H1 (cell line): ENCODE data around the gene PLVAP. TPM values are rescaled to one million over a fixed set of nuclear protein-coding genes. Genes with fewer than 3 reads are reported as not detected.

Experiments used
- CTCF ChIA-PET: fragments of 300-600 bp; sonication (Branson Sonifier 250); formaldehyde crosslinking; loops from one replicate; lab custom pipeline; 2021; ENCODE audit not compliant: partially characterized antibody; lab: Charles Lee
- POLR2A ChIA-PET: fragments of 300-600 bp; sonication (Branson Sonifier 250); formaldehyde crosslinking; loops from one replicate; lab custom pipeline; 2021; ENCODE audit warnings: inconsistent platforms; ENCODE audit not compliant: partially characterized antibody; lab: Charles Lee
- DNase-seq, 2 experiments: peaks; one replicate each; pipeline versions ENCODE4 v3.0.0 to v3.0.0-alpha.2; 2010 to 2022; ENCODE audit warnings: low spot score in 2 of 2, low read depth in 1 of 2, mixed read lengths in 1 of 2
- FAIRE-seq: peaks from 2 replicates; lab custom pipeline; 2011; peaks lifted over from hg19 to GRCh38; lab: Jason Lieb, UNC
- H2AFZ ChIP-seq: 2 replicates; pipeline ENCODE4 v1.8.1; 2012; ENCODE audit warnings: low read length, inconsistent platforms
- H2AK5ac ChIP-seq: 2 replicates; pipeline ENCODE4 v1.6.1; 2013; ENCODE audit warnings: low read depth, low read length
- H2BK120ac ChIP-seq: replicated peaks from 2 replicates; pipeline ENCODE3; 2013; ENCODE audit warnings: low read depth, low read length, inconsistent platforms
- H2BK12ac ChIP-seq: 2 replicates; pipeline ENCODE4 v1.6.1; 2013; ENCODE audit warnings: low read depth, low read length
- H2BK15ac ChIP-seq: 2 replicates; pipeline ENCODE4 v1.6.1; 2013; ENCODE audit warnings: low read length
- H2BK20ac ChIP-seq: 2 replicates; pipeline ENCODE4 v1.6.1; 2013; ENCODE audit warnings: low read length
- H2BK5ac ChIP-seq: 2 replicates; pipeline ENCODE4 v1.6.1; 2013; ENCODE audit warnings: low read depth, low read length
- H3K14ac ChIP-seq: 2 replicates; pipeline ENCODE4 v1.6.1; 2013; ENCODE audit warnings: inconsistent platforms; ENCODE audit not compliant: insufficient read length
- H3K18ac ChIP-seq: 2 replicates; pipeline ENCODE4 v1.6.1; 2013; ENCODE audit warnings: low read length; ENCODE audit errors: extremely low read depth
- H3K23ac ChIP-seq: 2 replicates; pipeline ENCODE4 v1.6.1; 2013; ENCODE audit warnings: inconsistent platforms; ENCODE audit not compliant: insufficient read length
- H3K23me2 ChIP-seq: 2 replicates; pipeline ENCODE4 v1.6.1; 2013; ENCODE audit warnings: low read depth, low read length
- H3K27ac ChIP-seq: 2 replicates; pipeline ENCODE4 v1.6.1; 2011; ENCODE audit warnings: low read depth, low read length, inconsistent platforms
- H3K27me3 ChIP-seq, 4 experiments: replicated peaks in 1 of 4; 1 replicate in 1 of 4; 2 replicates in 3 of 4; pipeline versions ENCODE4 v1.6.1 to v1.8.1; 2011 to 2013; ENCODE audit warnings: low read length in 3 of 4, mild to moderate bottlenecking in 3 of 4, inconsistent platforms in 2 of 4, mixed read lengths in 2 of 4, moderate library complexity in 1 of 4; ENCODE audit not compliant: control insufficient read depth in 3 of 4, insufficient read depth in 3 of 4; ENCODE audit errors: extremely low read depth in 1 of 4
- H3K36me3 ChIP-seq, 4 experiments: 2 replicates each; pipeline versions ENCODE4 v1.6.1 to v1.8.1; 2011 to 2013; ENCODE audit warnings: mild to moderate bottlenecking in 4 of 4, low read length in 3 of 4, moderate library complexity in 2 of 4, control low read depth in 1 of 4, inconsistent platforms in 1 of 4; ENCODE audit not compliant: insufficient read depth in 4 of 4, control insufficient read depth in 2 of 4
- H3K4ac ChIP-seq: replicated peaks from 2 replicates; pipeline ENCODE3; 2013; ENCODE audit warnings: low read length, low read depth, mixed read lengths, inconsistent platforms; ENCODE audit not compliant: insufficient read length
- H3K4me1 ChIP-seq, 4 experiments: replicated peaks in 1 of 4; 1 replicate in 1 of 4; 2 replicates in 3 of 4; pipeline versions ENCODE4 v1.6.1 to v1.8.1; 2011 to 2013; ENCODE audit warnings: low read length in 3 of 4, inconsistent platforms in 2 of 4, mixed read lengths in 1 of 4; ENCODE audit not compliant: insufficient read depth in 4 of 4, control insufficient read depth in 3 of 4
- H3K4me2 ChIP-seq, 2 experiments: 2 replicates each; pipeline versions ENCODE4 v1.6.1 to v1.8.1; 2011 to 2013; ENCODE audit warnings: low read depth in 2 of 2, low read length in 2 of 2, control low read depth in 1 of 2, inconsistent platforms in 1 of 2, mild to moderate bottlenecking in 1 of 2; ENCODE audit not compliant: insufficient read depth in 1 of 2
- H3K4me3 ChIP-seq, 4 experiments: fragments of 200-600, 300-600 bp in 1 of 4; sonication (generic), shearing (Covaris generic), sonication (Bioruptor Twin) in 1 of 4; 2 replicates each; pipeline versions ENCODE4 v1.5.1 to v1.8.1; 2011 to 2016; ENCODE audit warnings: low read length in 4 of 4, low read depth in 3 of 4, control low read depth in 2 of 4, inconsistent platforms in 2 of 4, mild to moderate bottlenecking in 2 of 4, mixed read lengths in 1 of 4, moderate library complexity in 1 of 4; ENCODE audit not compliant: insufficient read depth in 2 of 4; ENCODE audit errors: extremely low read depth in 1 of 4
- H3K56ac ChIP-seq: replicated peaks from 2 replicates; pipeline ENCODE3; 2013; ENCODE audit warnings: low read depth, mild to moderate bottlenecking, mixed read lengths, low read length, inconsistent platforms; ENCODE audit not compliant: insufficient read length
- H3K79me1 ChIP-seq: 2 replicates; pipeline ENCODE4 v1.6.1; 2013; ENCODE audit warnings: low read depth, low read length, control low read depth
- H3K79me2 ChIP-seq, 2 experiments: 2 replicates each; pipeline versions ENCODE4 v1.6.1 to v1.8.1; 2012 to 2013; ENCODE audit warnings: low read length in 2 of 2, mild to moderate bottlenecking in 2 of 2, inconsistent platforms in 1 of 2; ENCODE audit not compliant: insufficient read depth in 2 of 2, control insufficient read depth in 1 of 2
- H3K9ac ChIP-seq, 4 experiments: replicated peaks in 1 of 4; 1 replicate in 1 of 4; 2 replicates in 3 of 4; pipeline versions ENCODE4 v1.6.1 to v1.8.1; 2011 to 2013; ENCODE audit warnings: low read depth in 3 of 4, low read length in 3 of 4, control low read depth in 2 of 4, mild to moderate bottlenecking in 2 of 4, moderate library complexity in 2 of 4, inconsistent platforms in 1 of 4; ENCODE audit errors: extremely low read depth in 1 of 4
- H3K9me3 ChIP-seq, 2 experiments: 2 replicates each; pipeline versions ENCODE4 v1.6.1 to v1.8.1; 2012 to 2013; ENCODE audit warnings: mild to moderate bottlenecking in 2 of 2, moderate library complexity in 2 of 2, control low read depth in 1 of 2, inconsistent platforms in 1 of 2, low read depth in 1 of 2, low read length in 1 of 2, mixed read lengths in 1 of 2; ENCODE audit not compliant: insufficient read depth in 2 of 2
- H4K20me1 ChIP-seq, 2 experiments: replicated peaks in 1 of 2; 2 replicates each; pipeline versions ENCODE3 to v1.8.1; 2011 to 2013; ENCODE audit warnings: inconsistent platforms in 2 of 2, low read length in 2 of 2, mild to moderate bottlenecking in 1 of 2; ENCODE audit not compliant: insufficient read depth in 2 of 2, control insufficient read depth in 1 of 2
- H4K5ac ChIP-seq: 2 replicates; pipeline ENCODE4 v1.6.1; 2013; ENCODE audit warnings: low read length, low read depth, mixed read lengths, inconsistent platforms; ENCODE audit not compliant: insufficient read length
- H4K8ac ChIP-seq: 2 replicates; pipeline ENCODE4 v1.8.0; 2013; ENCODE audit warnings: mild to moderate bottlenecking, moderate library complexity, low read length, inconsistent platforms; ENCODE audit not compliant: insufficient read depth; ENCODE audit errors: extremely low read depth
- H4K91ac ChIP-seq: replicated peaks from 2 replicates; pipeline ENCODE3; 2013; ENCODE audit warnings: low read length, mixed read lengths, inconsistent platforms; ENCODE audit not compliant: insufficient read length
- GABPA ChIP-seq: IDR thresholded peaks from 2 replicates; pipeline ENCODE4 v1.6.1; 2011; ENCODE audit warnings: mild to moderate bottlenecking, low read length, moderate library complexity, borderline replicate concordance; ENCODE audit not compliant: insufficient read depth
- KDM1A ChIP-seq: fragments of 200-600, 300-600 bp; sonication (generic); IDR thresholded peaks from 2 replicates; pipeline ENCODE4 v1.7.1; 2016; ENCODE audit warnings: mild to moderate bottlenecking, low read length, borderline replicate concordance
- MAFK ChIP-seq: IDR thresholded peaks from 2 replicates; pipeline ENCODE4 v1.6.1; 2012; ENCODE audit warnings: low read depth, mild to moderate bottlenecking, improper control_type of control experiment, low read length
- NANOG ChIP-seq: IDR thresholded peaks from 2 replicates; pipeline ENCODE4 v1.6.1; 2011; ENCODE audit warnings: low read length, low read depth, mild to moderate bottlenecking, inconsistent platforms; ENCODE audit not compliant: insufficient read depth, poor library complexity, severe bottlenecking
- POU5F1 ChIP-seq: IDR thresholded peaks from 2 replicates; pipeline ENCODE4 v1.6.1; 2011; ENCODE audit warnings: low read depth, mild to moderate bottlenecking, low read length, moderate library complexity
- SIRT6 ChIP-seq: IDR thresholded peaks from one replicate; pipeline ENCODE4 v1.7.1; 2012; ENCODE audit warnings: low read length, inconsistent platforms
- SP1 ChIP-seq: IDR thresholded peaks from 2 replicates; pipeline ENCODE4 v1.6.1; 2011; ENCODE audit warnings: low read depth, low read length
- SRF ChIP-seq: IDR thresholded peaks from 2 replicates; pipeline ENCODE4 v1.6.1; 2011; ENCODE audit warnings: mild to moderate bottlenecking, low read depth, low read length, moderate library complexity
- SUZ12 ChIP-seq: fragments of 200-600 bp; sonication (generic); IDR thresholded peaks from 2 replicates; pipeline ENCODE4 v1.6.1; 2012; ENCODE audit warnings: mild to moderate bottlenecking, inconsistent platforms, low read length, moderate library complexity, mixed read lengths
- WGBS, 2 experiments: shearing (Covaris generic) in 1 of 2; methylation state at CpG; one replicate each; pipeline versions ENCODE4 v1.1.6 to v1.1.7; 2013 to 2015; ENCODE audit warnings: low lambda C conversion rate in 2 of 2, mixed read lengths in 2 of 2, inconsistent platforms in 1 of 2, low coverage in 1 of 2, missing lambda C conversion rate in 1 of 2; ENCODE audit not compliant: insufficient replicate concordance in 2 of 2, insufficient coverage in 1 of 2, insufficient read length in 1 of 2; ENCODE audit errors: extremely low coverage in 1 of 2, missing lambda C conversion rate in 1 of 2; 5-methylcytosine and 5-hydroxymethylcytosine counted together
- polyA plus RNA-seq, 7 experiments: library from polyadenylated mRNA; depleted of rRNA in 3 of 7; stranded (reverse) in 5 of 7; unstranded in 2 of 7; fragments of >200 nt in 5 of 7; fragments of 200-250 nt in 2 of 7; gene quantifications; 1 replicate in 5 of 7; 2 replicates in 1 of 7; 4 replicates in 1 of 7; pipeline versions ENCODE4 v1.2.1 to v1.2.3, GENCODE V29; 2011 to 2013; ENCODE audit warnings: missing spikeins in 2 of 7, mixed read lengths in 2 of 7
- total RNA-seq: library from RNA; stranded (reverse); fragmentation: NEBNext Ultra II Directional; extraction: Animal tissue kit (Norgen Biotek cat#: 25700); gene quantifications from 2 replicates; pipeline ENCODE4 v1.2.1, GENCODE V29; 2021

The PLVAP gene
- total and polyA plus RNA-seq, 2 of the 8 experiments (the other 6 are each of a cell fraction or from before 2014, with no cell fraction given) = 0.32 TPM; not detected in 1

DNA sequence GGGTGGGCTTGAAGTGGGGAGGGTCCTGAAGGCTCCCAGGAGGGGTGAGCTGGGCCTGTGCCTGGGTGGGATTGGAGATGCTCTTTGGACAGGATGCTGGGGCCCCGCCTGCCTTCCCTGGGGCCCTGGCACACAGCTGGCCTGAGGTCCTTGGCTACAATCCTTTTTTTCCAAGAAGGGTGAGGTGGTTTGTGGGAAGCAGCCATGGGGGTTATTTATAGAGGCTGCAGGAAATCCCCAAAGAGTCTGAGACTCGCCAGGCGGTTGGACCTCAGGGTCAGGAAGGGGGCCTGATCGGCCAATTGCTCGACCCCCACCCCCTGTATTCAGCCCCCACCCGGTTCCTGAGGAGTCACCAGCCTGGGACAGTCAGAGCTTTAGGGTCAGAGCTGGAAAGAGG, 29.8 kb downstream of the PLVAP start:
- TF ChIP-seq KDM1A (no peak), POU5F1 (no peak), SP1 (no peak), SRF (no peak), SUZ12 (no peak), MAFK (no peak), GABPA (no peak), NANOG (no peak), SIRT6 (no peak)
- Histone ChIP-seq H2BK12ac (no peak overlapping the region), H3K79me1 (no peaks in the 10 kb centered on the region), H3K9ac (no peak overlapping the region), H2BK15ac (peak overlapping the region; percentile 72; the same call in 1 of the 2 replicates), H3K56ac (no peak overlapping the region), H4K91ac (no peak overlapping the region), H3K9me3 (no peaks in the 10 kb centered on the region), H4K5ac (no peak overlapping the region), H3K14ac (no peak overlapping the region), H3K4me1 (peaks cover 0 to 4% (median 3%) of the 10 kb centered on the region in 4 experiments; a peak in 3 of 7 replicates), H3K4ac (no peak overlapping the region), H4K8ac (no peak overlapping the region), H2BK5ac (no peak overlapping the region), H3K27me3 (no peaks in the 10 kb centered on the region), H2AK5ac (no peak overlapping the region), H3K27ac (no peak overlapping the region), H3K23ac (no peak overlapping the region), H4K20me1 (no peaks in the 10 kb centered on the region), H3K79me2 (no peaks in the 10 kb centered on the region), H2BK20ac (no peak overlapping the region), H3K23me2 (no peaks in the 10 kb centered on the region), H2AFZ (no peak overlapping the region), H3K4me3 (no peak overlapping the region), H3K4me2 (no peak overlapping the region), H2BK120ac (no peak overlapping the region), H3K36me3 (no peaks in the 10 kb centered on the region), H3K18ac (no peak overlapping the region)
- ChIA-PET POLR2A (interaction anchor here (0.9 to 2.1 kb wide), 4 partner anchors 9 to 56 kb away, joined by 3 to 6 read pairs (median 3); partner anchors contain the start of gene GTPBP3), CTCF (interaction anchor here (1.4 to 13.5 kb wide), 7 partner anchors 10 to 117 kb away, joined by 5 to 153 read pairs (median 6); partner anchors contain the start of gene CCDC194)
- no peak for DNase-seq
- 74% methylated on average over 5 of the region's 6 CpGs; no CpG with 5 or more reads in 1 of the 2 experiments for WGBS, 2 experiments
- FAIRE-seq = no peak
